NOMO-1 treated with dmso at 0.1 percent for 144 hours (cell line): ENCODE data around the gene ZRSR2.

ENCODE experiments used
- DNase-seq: peaks from one replicate; lab custom pipeline; 2025; ENCODE audit not compliant: unreplicated experiment; lab: John Stamatoyannopoulos, UW

ZRSR2 gene

DNA sequence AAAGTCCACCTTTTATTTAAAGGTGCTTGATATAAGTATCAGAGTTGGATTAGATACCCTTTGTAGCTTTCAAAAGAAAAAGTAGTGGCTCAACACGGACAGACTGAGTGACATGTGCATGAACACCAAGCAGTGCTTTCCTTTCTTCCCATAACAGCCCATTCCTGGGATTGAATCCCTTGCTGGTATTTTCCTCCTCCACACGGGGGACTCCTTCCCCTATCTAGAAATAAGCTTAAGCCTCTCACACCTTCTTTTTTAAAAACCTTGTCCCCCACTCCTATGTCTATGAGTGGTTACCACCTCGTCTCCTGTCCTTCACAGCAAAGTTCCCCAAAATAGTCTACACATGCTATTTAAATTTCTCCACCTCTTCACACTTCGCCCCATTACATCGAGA lies 59.3 kb downstream of the ZRSR2 start:
- DNase-seq, result no peak

DNA sequence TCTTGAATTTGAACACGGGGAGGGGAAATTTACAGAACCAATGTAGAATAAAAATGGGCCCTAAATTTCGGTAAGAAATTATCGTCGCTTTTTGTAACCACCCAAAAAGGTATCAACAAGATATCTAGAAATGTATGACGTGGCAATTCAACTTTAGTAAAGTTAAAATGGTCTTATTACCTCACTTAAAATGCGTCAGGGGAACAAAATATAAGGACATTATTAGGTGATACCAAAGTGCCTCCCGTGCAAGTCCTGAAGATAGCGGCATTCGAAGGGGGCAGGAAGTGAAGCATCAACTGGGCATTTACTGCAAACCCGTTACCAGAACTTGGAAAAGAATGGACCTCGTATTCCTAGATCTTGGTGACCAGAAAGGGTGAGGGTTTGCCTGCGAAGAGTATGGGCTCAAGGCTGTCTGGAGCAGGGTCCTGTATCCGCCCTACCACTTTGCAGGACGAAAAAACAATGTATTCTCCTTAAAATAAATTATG lies 63.3 kb downstream of the ZRSR2 start:
- no peak for DNase-seq

DNA sequence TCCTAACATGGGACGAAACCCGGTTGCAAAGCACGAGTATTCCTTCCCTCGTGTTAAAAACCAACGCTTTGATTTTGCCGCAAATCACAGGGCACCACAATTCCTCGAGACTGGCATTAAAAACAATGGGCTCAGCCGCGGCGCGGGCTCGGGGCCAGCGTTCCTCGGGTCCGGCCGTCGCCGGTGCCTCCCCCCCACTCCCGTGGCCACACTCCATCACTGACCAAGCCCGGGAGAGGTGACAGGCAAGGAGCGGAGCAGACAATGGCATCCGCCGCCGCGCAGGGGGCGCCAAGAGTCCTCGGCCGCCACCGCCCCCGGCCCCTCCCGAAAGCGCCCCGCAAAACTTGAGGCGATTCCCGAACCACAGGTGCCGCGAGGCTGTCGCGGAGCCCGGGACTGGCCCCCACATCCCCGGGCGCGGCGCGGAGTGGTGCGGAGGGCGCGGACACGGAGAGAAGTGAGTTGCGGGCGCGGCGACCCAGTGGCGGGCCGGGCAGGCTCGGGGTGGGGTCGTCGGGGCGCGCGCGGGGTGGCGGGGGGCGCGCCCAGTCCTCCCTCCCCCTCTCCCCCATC lies 63.9 kb downstream of the ZRSR2 start:
- peak; percentile 22 for DNase-seq

DNA sequence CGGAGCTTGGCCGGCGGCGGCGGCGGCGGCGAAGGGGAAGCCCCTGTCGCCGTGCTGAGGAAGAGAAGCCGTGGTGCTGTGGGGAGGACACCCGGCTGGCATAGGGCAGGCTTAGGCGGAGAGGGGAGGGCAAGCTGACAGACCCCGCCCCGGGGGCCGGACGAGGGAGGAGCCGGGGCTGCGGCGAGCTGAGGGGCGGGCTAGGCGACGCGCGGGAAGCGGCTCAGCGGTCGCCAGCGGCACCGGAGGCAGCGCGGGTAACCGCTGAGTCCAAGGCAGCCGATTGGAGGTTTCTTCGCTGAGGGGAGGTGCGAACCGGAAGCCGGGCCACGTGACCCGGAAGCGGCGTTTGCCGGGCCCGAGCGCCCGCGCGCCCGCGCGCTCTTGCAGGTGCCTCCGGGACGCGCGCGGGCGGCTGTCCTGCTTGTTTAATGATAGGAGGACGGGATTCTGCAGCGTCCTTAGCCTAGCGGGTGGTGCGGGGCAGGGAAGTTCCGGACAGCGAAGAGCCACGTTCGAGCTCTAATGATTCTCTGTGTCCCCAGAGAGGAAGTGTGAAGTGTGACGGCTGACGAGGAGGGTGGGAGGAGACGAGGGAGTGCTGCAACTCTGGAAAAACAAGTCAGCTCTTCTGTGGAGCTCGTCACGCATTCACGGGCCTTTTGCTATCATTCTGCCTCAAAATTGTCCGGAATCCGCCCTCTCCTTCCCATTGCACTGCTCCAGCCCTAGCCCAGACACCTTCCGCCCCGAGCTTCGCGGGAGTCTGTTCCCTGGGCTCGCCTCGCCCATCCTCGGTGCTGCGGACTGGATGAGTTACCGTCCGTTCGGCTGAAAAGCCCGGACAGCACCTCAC lies 64.7 kb downstream of the ZRSR2 start, which contains the start of gene AP1S2:
AP1S2 (minus strand) TSS at position 102 of the 856 bp plus-strand sequence. CDS start 2,289 bp downstream, outside the sequence.
- DNase-seq, result peak; percentile 99

DNA sequence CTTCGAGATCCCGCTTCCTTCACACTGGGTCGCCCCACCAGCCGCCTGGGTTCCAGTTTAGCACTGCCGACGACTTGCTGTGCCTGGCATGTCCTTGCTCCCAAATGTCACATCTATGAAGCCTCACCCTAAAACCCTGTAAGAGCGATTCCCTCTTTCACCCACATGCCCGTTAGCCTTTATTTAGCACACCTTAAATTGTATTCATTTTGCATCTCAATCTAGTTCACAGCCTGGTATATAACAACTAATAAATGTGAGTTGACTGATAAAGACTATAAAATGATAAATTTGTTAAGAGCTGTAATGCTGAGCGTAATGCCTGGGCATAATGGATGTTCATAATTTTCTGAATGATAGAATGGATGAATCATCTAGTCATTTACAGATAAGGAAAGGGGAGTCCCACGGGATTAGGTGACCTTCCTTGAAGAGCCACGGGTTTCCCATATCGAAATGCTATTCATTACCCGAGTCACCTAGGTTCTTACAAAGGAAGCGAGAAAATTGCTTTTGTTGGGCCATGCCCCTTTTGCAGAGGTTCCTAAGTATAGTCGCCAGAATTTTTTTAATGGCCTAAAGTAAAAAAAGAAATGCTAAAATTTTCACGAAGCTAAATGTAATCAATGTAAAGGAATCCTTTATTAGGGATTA lies 65.4 kb downstream of the ZRSR2 start:
- no peak for DNase-seq

DNA sequence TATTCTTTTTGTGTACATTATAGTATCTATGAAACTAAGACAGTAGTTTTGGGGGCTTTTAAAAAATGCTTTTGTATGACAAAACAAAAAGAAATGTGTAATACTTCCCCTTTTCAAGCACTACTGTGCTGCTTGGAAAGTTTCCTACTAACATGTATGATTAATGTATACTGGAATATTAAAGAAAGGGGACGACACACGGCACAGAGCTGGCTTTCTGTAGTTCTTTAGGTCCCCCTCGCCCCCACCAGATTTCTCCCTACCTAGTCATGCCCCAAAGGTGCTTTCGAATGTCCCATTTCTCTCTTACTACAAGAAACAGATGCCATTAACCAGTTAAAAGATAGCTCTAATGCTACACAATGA lies 65.9 kb downstream of the ZRSR2 start:
- DNase-seq, result no peak

DNA sequence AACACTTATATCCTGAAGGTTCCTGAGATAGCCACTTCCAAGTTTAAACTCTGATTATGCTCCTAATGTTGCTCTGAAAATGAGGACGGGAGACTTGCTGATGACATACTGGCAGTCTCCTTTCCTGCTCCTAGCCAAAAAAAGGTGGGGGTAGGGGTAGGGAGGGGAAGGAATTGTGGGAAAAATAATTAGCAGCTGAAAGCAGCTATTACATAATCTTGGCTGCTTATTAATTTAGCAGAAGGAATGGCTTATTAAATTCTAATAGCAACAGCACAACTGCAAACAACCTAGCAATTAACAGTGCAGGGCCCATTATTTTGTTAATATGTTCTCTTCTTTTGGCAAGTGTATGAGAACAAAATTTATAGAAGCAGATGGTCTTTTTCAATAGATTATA lies 66.4 kb downstream of the ZRSR2 start:
- DNase-seq, result no peak

DNA sequence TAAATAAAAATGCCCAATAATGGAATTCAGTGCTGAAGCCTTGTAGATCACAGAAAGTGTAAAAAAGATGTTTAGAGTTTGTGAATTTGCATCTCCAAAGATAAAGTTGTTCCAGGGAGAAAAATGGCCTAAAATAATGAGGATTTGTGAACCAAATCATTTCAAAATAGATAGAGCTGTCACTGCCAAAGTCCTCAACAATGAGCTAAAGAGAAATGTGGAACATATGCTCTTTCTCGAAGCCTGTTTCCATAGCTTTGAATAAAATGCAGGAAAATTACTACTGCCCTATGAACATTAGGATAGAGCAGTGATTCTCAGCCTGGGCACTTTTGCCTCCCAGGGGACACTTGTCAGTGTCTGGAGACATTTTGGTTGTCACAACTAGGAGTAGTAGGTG lies 67.8 kb downstream of the ZRSR2 start:
- no peak for DNase-seq

- no peak for DNase-seq
Observed at GRCh38 chrX:15860921-15861320, 70.6 kb downstream of the ZRSR2 start.

DNA sequence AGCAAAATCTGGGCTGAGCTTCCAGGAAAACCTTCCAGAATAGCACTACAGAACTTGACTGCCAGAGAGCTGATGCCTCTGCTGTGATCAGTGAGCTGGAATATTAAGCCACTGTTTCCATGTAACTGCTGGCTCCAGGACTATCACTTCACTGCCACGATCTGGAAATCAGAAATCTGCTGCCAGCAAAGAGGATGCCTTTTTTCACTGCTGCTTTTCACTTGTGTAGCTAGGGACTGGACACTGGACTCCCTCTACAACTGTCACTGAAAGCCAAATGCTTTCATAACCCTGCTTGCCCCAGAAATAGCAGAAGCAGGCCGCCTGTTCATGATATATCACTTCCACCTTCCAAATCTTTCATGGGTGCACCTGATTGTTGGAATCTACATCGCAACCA lies 73.7 kb downstream of the ZRSR2 start:
- peak; percentile 16 for DNase-seq

GRCh38 chrX:15864629-15865028 lies 74.3 kb downstream of the ZRSR2 start:
- no peak for DNase-seq

GRCh38 chrX:15866147-15866546 lies 75.9 kb downstream of the ZRSR2 start:
- DNase-seq, result no peak

DNA sequence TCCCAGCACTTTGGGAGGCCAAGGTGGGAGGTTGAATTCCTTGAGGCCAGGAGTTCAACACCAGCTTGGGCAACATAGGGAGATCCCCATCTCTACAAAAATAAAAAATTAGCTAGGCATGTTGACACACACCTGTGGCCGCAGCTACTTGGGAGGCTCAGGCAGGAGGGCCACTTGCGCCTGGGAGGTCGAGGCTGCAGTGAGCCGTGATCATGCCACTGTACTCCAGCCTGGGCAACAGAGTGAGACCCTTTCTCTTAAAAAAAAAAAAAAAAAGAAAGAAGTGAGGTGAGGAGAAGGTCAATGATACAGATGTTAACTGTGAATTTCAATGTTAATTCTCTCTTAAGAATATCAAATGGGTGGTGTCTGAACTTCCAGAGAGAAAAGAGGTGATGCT lies 79.4 kb downstream of the ZRSR2 start:
- no peak for DNase-seq

DNA sequence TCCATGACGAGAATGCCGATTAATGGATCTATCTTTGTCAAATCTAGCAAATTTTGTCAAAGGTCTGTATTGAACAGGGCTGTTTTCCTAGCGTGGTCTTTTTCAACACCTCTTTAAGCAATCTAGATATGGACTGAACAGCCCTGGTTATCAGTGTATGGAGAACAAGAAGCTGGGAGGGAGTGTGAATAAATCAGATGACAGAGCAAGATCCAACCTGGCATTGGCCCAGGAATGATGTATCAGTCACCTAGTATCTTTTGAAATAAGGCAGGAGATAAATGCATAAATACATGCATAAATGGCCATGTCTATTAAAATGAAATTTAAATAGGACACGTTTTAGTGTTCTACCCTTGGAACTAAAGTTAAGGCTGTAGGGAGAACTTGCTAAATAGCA lies 80.0 kb downstream of the ZRSR2 start:
- DNase-seq, result no peak
